HepG2 (cell line): ENCODE measurements around the gene PTPRH. TPM values are rescaled to one million over a fixed set of nuclear protein-coding genes. Genes with fewer than 3 reads are reported as not detected.
A peak's percentile ranks its signal among the peaks of the same experiment; 100 is the strongest.

ENCODE experiments used
- ATAC-seq: fragments of 200-7000 bp; cut with Tn5 transposase; 3 replicates; pipeline ENCODE4 v1.9.1; 2020; ENCODE audit warnings: mild to moderate bottlenecking, moderate library complexity
- BruUV-seq: library from RNA; stranded (reverse); fragments of 400-500 nt; replicated peaks from 2 replicates; lab custom pipeline; 2021; lab: Mats Ljungman, UMichigan
- CTCF ChIA-PET: fragments of 300-600 bp; formaldehyde crosslinking; extraction: SDS; loops from one replicate; lab custom pipeline; 2021; ENCODE audit warnings: low total read pairs, inconsistent platforms, low intra/inter-chr PET ratio; lab: Yijun Ruan, JAX
- POLR2A ChIA-PET: fragments of 350-600 bp; sonication (Branson Sonifier 250); formaldehyde crosslinking; loops from one replicate; lab custom pipeline; 2020; ENCODE audit warnings: antibody characterized with exemption, inconsistent platforms; lab: Yijun Ruan, JAX
- DNase-seq: peaks from one replicate; pipeline ENCODE4 v3.0.0-alpha.2; 2015; ENCODE audit warnings: low spot score
- FAIRE-seq: peaks from 3 replicates; lab custom pipeline; 2011; peaks lifted over from hg19 to GRCh38; lab: Jason Lieb, UNC
- H2AFZ ChIP-seq: one replicate; pipeline ENCODE4 v1.6.1; 2011; ENCODE audit warnings: low read length, inconsistent platforms
- H3K27ac ChIP-seq: fragments of 300-600 bp; 3 replicates; pipeline ENCODE4 v1.8.0; 2011; ENCODE audit warnings: mixed run types, mild to moderate bottlenecking, mixed read lengths, low read length, inconsistent platforms; ENCODE audit not compliant: insufficient read depth; ENCODE audit errors: extremely low read length
- H3K27me3 ChIP-seq, 2 experiments: fragments of 200-600 bp in 1 of 2; 2 replicates in 1 of 2; 3 replicates in 1 of 2; pipeline versions ENCODE4 v1.6.0 to v1.8.0; 2011; ENCODE audit warnings: low read length in 2 of 2, mild to moderate bottlenecking in 2 of 2, moderate library complexity in 2 of 2, inconsistent platforms in 1 of 2; ENCODE audit not compliant: insufficient read depth in 2 of 2, control insufficient read depth in 1 of 2
- H3K36me3 ChIP-seq, 2 experiments: fragments of 200-600 bp in 1 of 2; replicated peaks in 1 of 2; 2 replicates in 1 of 2; 3 replicates in 1 of 2; pipeline versions ENCODE4 v1.5.1 to v1.8.0; 2011; ENCODE audit warnings: low read length in 2 of 2, inconsistent platforms in 1 of 2; ENCODE audit not compliant: insufficient read depth in 2 of 2, control insufficient read depth in 1 of 2
- H3K4me1 ChIP-seq: 2 replicates; pipeline ENCODE4 v1.5.1; 2012; ENCODE audit warnings: low read length, inconsistent platforms; ENCODE audit not compliant: insufficient read depth
- H3K4me2 ChIP-seq: 2 replicates; pipeline ENCODE4 v1.6.0; 2011; ENCODE audit warnings: low read depth, low read length, inconsistent platforms
- H3K4me3 ChIP-seq, 3 experiments: fragments of 200-600 bp in 1 of 3; sonication (generic), shearing (Covaris generic) in 1 of 3; replicated peaks in 1 of 3; 2 replicates each; pipeline ENCODE4 v1.5.1; 2011 to 2016; ENCODE audit warnings: low read length in 3 of 3, inconsistent platforms in 2 of 3, low read depth in 2 of 3, mild to moderate bottlenecking in 2 of 3, control low read depth in 1 of 3, mixed read lengths in 1 of 3; ENCODE audit not compliant: insufficient read depth in 1 of 3
- H3K79me2 ChIP-seq: one replicate; pipeline ENCODE4 v1.6.1; 2011; ENCODE audit warnings: low read length, inconsistent platforms; ENCODE audit not compliant: insufficient read depth
- H3K9ac ChIP-seq: 2 replicates; pipeline ENCODE4 v1.6.0; 2011; ENCODE audit warnings: mild to moderate bottlenecking, low read depth, low read length, inconsistent platforms; ENCODE audit not compliant: insufficient read depth
- H3K9me3 ChIP-seq: 2 replicates; pipeline ENCODE4 v1.5.1; 2012; ENCODE audit warnings: mild to moderate bottlenecking, low read length
- H4K20me1 ChIP-seq: 2 replicates; pipeline ENCODE4 v1.6.0; 2011; ENCODE audit warnings: inconsistent platforms, mild to moderate bottlenecking, low read length, moderate library complexity; ENCODE audit not compliant: insufficient read depth
- CREM ChIP-seq, 2 experiments: sonication (generic) in 1 of 2; formaldehyde crosslinking in 1 of 2; IDR thresholded peaks; 2 replicates each; pipeline versions ENCODE4 v1.4.0 to v1.6.1; 2016 to 2020; ENCODE audit warnings: antibody characterized with exemption in 1 of 2, mild to moderate bottlenecking in 1 of 2, missing genetic modification reagents in 1 of 2
- DNMT1 ChIP-seq: sonication (generic); formaldehyde crosslinking; IDR thresholded peaks from 2 replicates; pipeline ENCODE4 v1.5.1; 2020; ENCODE audit warnings: mild to moderate bottlenecking, missing genetic modification reagents
- EEA1 ChIP-seq: sonication (generic); formaldehyde crosslinking; IDR thresholded peaks from 2 replicates; pipeline ENCODE4 v1.5.1; 2020; ENCODE audit warnings: mild to moderate bottlenecking, missing genetic modification reagents, borderline replicate concordance
- GPN1 ChIP-seq: sonication (generic); formaldehyde crosslinking; IDR thresholded peaks from 2 replicates; pipeline ENCODE4 v1.5.1; 2020; ENCODE audit warnings: missing genetic modification reagents, borderline replicate concordance
- HCFC1 ChIP-seq: fragments of 150-350 bp; IDR thresholded peaks from 2 replicates; pipeline ENCODE4 v1.6.1; 2014; ENCODE audit warnings: low read depth, low read length
- HIC2 ChIP-seq: sonication (generic); formaldehyde crosslinking; IDR thresholded peaks from 2 replicates; pipeline ENCODE4 v1.9.0; 2022; ENCODE audit warnings: low read depth, missing genetic modification reagents
- NR2F2 ChIP-seq: IDR thresholded peaks from 2 replicates; pipeline ENCODE4 v1.6.1; 2012; ENCODE audit warnings: low read depth, inconsistent platforms, borderline replicate concordance
- RBAK ChIP-seq: sonication (generic); formaldehyde crosslinking; IDR thresholded peaks from 2 replicates; pipeline ENCODE4 v1.5.1; 2020; ENCODE audit warnings: mild to moderate bottlenecking, missing genetic modification reagents
- REL ChIP-seq: sonication (generic); formaldehyde crosslinking; conservative IDR thresholded peaks from 2 replicates; pipeline ENCODE4 v1.8.0; 2022; ENCODE audit warnings: mild to moderate bottlenecking, missing genetic modification reagents, moderate library complexity
- SNRNP70 ChIP-seq: fragments of 200-400 bp; formaldehyde crosslinking; IDR thresholded peaks from 2 replicates; pipeline ENCODE4 v1.6.1; 2017; ENCODE audit warnings: mild to moderate bottlenecking, low read depth, low read length, moderate library complexity
- SOX13 ChIP-seq, 3 experiments: fragments of 450-650 bp in 1 of 3; sonication (generic) in 1 of 3; formaldehyde crosslinking in 1 of 3; IDR thresholded peaks in 2 of 3; conservative IDR thresholded peaks in 1 of 3; 2 replicates each; pipeline versions ENCODE4 v1.5.0 to v1.6.1; 2016 to 2020; ENCODE audit warnings: antibody characterized with exemption in 1 of 3, mild to moderate bottlenecking in 1 of 3, missing compliant biosample characterization in 1 of 3, missing genetic modification reagents in 1 of 3, moderate library complexity in 1 of 3
- WIZ ChIP-seq: sonication (generic); formaldehyde crosslinking; IDR thresholded peaks from 2 replicates; pipeline ENCODE4 v1.5.1; 2020; ENCODE audit warnings: mild to moderate bottlenecking, missing genetic modification reagents
- ZBTB38 ChIP-seq: sonication (generic); formaldehyde crosslinking; IDR thresholded peaks from 2 replicates; pipeline ENCODE4 v1.5.1; 2020; ENCODE audit warnings: mild to moderate bottlenecking, missing genetic modification reagents
- ZFP41 ChIP-seq: sonication (generic); formaldehyde crosslinking; IDR thresholded peaks from 2 replicates; pipeline ENCODE4 v1.4.0; 2020; ENCODE audit warnings: mild to moderate bottlenecking, missing genetic modification reagents, borderline replicate concordance
- ZMAT3 ChIP-seq: sonication (generic); formaldehyde crosslinking; conservative IDR thresholded peaks from 2 replicates; pipeline ENCODE4 v1.7.0; 2021; ENCODE audit warnings: missing genetic modification reagents
- ZNF644 ChIP-seq: IDR thresholded peaks from 2 replicates; pipeline ENCODE4 v1.6.1; 2016; ENCODE audit warnings: low read depth
- ZNF704 ChIP-seq: sonication (generic); formaldehyde crosslinking; IDR thresholded peaks from 2 replicates; pipeline ENCODE4 v1.8.1; 2023; ENCODE audit warnings: mild to moderate bottlenecking, inconsistent platforms, moderate library complexity, missing genetic modification reagents, borderline replicate concordance
- ZSCAN21 ChIP-seq: sonication (generic); formaldehyde crosslinking; IDR thresholded peaks from 2 replicates; pipeline ENCODE4 v1.8.0; 2022; ENCODE audit warnings: mild to moderate bottlenecking, missing genetic modification reagents, moderate library complexity, borderline replicate concordance
- ZSCAN25 ChIP-seq: sonication (generic); formaldehyde crosslinking; IDR thresholded peaks from 2 replicates; pipeline ENCODE4 v1.8.0; 2022; ENCODE audit warnings: mild to moderate bottlenecking, missing genetic modification reagents
- ZZZ3 ChIP-seq: sonication (generic); formaldehyde crosslinking; IDR thresholded peaks from 2 replicates; pipeline ENCODE4 v1.4.0; 2020; ENCODE audit warnings: missing genetic modification reagents, mild to moderate bottlenecking, borderline replicate concordance
- WGBS: methylation state at CpG from one replicate; pipeline ENCODE4 v1.1.6; 2017; ENCODE audit warnings: low lambda C conversion rate; 5-methylcytosine and 5-hydroxymethylcytosine counted together
- in situ Hi-C: cut with HindIII; loops from 2 replicates; pipeline ENCODE4 v1.10.0; 2017; ENCODE audit warnings: low pct_unique_long_range_greater_than_20kb; ENCODE audit not compliant: extremely low pct_ligation_motif_present
- intact Hi-C: fragments of 100-400 bp; cut with micrococcal nuclease; formaldehyde crosslinking; loops from one replicate; pipeline ENCODE4 v1.10.0; 2022; ENCODE audit not compliant: unreplicated experiment
- polyA plus RNA-seq, 8 experiments: library from polyadenylated mRNA; depleted of rRNA in 3 of 8; stranded (reverse) in 7 of 8; unstranded in 1 of 8; fragments of >200 nt; fragmentation: Illumina TruSeq in 4 of 8; extraction: Trizol in 4 of 8; gene quantifications; 2 replicates each; pipeline versions ENCODE4 v1.2.1 to v1.2.3, GENCODE V29; 2011 to 2016; ENCODE audit warnings: low read depth in 4 of 8, missing spikeins in 1 of 8, mixed read lengths in 1 of 8; ENCODE audit not compliant: insufficient read depth in 1 of 8
- total RNA-seq, 5 experiments: library from RNA; depleted of rRNA; stranded (reverse); fragments of >200 nt; fragmentation: Illumina TruSeq; extraction: Trizol; gene quantifications; 2 replicates each; pipeline ENCODE4 v1.2.3, GENCODE V29; 2016; ENCODE audit warnings: low read depth in 1 of 5

Gene PTPRH
- total and polyA plus RNA-seq, 2 of the 13 experiments (the other 11 are each of a cell fraction or from before 2014, with no cell fraction given): 14.7 to 125 TPM

GRCh38 chr19:55255618-55256423 is 46.5 kb upstream of the PTPRH start:
- H3K4me3 ChIP-seq: peak overlapping the region; percentile 88 to 95 (median 94)
- peak overlapping the region; percentile 99 for H3K4me2 ChIP-seq
- ATAC-seq (no peak; the same call in 2 of the 3 replicates), DNase-seq (peak; percentile 47), FAIRE-seq (no peak)
- H3K27ac ChIP-seq: peak overlapping the region; percentile 68
- peaks cover 6 to 26% of the 10 kb centered on the region in 2 experiments; a peak in 4 of 5 replicates for H3K36me3 ChIP-seq
- POLR2A ChIA-PET: interaction anchor here (0.9 to 6.2 kb wide), 18 partner anchors 24 to 399 kb away, joined by 3 to 95 read pairs (median 5); partner anchors contain the start of genes HSPBP1, KMT5C, PPP1R12C and PTPRH
- no peaks in the 10 kb centered on the region for H3K9me3 ChIP-seq
- H4K20me1 ChIP-seq: peaks cover 50% of the 10 kb centered on the region
- intact Hi-C loops: no loop called here
- H3K79me2 ChIP-seq: peaks cover 72% of the 10 kb centered on the region
- no TSS peak for BruUV-seq
- in situ Hi-C loops: loop anchor here (5.0 kb wide), 1 partner anchor 34 kb away; no protein-coding TSS in a partner anchor
- no peak overlapping the region for H2AFZ ChIP-seq
- CTCF ChIA-PET: no interaction called here
- peaks cover 58% of the 10 kb centered on the region for H3K4me1 ChIP-seq
- WGBS: 71% methylated on average over 16 of the region's 17 CpGs
- no peaks in the 10 kb centered on the region; a peak in 1 of 5 replicates for H3K27me3 ChIP-seq
- H3K9ac ChIP-seq: peak overlapping the region; percentile 97
- TF ChIP-seq SNRNP70 (no peak), WIZ (CRISPR knock-in tag) (0 out of 2 replicates have a peak, but pooled peaks have one; percentile 2), ZNF704 (CRISPR knock-in tag) (no peak), REL (CRISPR knock-in tag) (no peak), CREM (IDR thresholded peaks at IDR 0.05) (no peak), CREM (CRISPR knock-in tag; IDR thresholded peaks at IDR 0.05) (no peak), RBAK (CRISPR knock-in tag) (no peak), ZFP41 (CRISPR knock-in tag) (no peak), DNMT1 (no peak), NR2F2 (no peak), ZSCAN21 (CRISPR knock-in tag) (peak; percentile 27; the same call in 1 of the 2 replicates), SOX13 (IDR thresholded peaks at IDR 0.05) (no peak), SOX13 (CRISPR knock-in tag; conservative IDR thresholded peaks at IDR 0.05 in 1 of 2, IDR thresholded peaks at IDR 0.05 in 1 of 2) (no peak), ZBTB38 (0 out of 2 replicates have a peak, but pooled peaks have one; percentile 11), ZZZ3 (no peak), ZNF644 (CRISPR knock-in tag) (0 out of 2 replicates have a peak, but pooled peaks have one; percentile 8), ZSCAN25 (CRISPR knock-in tag) (no peak), HIC2 (CRISPR knock-in tag) (no peak), GPN1 (CRISPR knock-in tag) (no peak), HCFC1 (no peak), ZMAT3 (CRISPR knock-in tag) (no peak), EEA1 (CRISPR knock-in tag) (no peak)
